GM18498 (cell line): ENCODE measurements around the gene JPH4.

Experiments
- ATAC-seq: cut with Tn5 transposase; IDR thresholded peaks from one replicate; pipeline ENCODE4 v1.9.1; 2021; ENCODE audit warnings: mild to moderate bottlenecking, moderate library complexity; ENCODE audit not compliant: unreplicated experiment

The JPH4 gene

DNA sequence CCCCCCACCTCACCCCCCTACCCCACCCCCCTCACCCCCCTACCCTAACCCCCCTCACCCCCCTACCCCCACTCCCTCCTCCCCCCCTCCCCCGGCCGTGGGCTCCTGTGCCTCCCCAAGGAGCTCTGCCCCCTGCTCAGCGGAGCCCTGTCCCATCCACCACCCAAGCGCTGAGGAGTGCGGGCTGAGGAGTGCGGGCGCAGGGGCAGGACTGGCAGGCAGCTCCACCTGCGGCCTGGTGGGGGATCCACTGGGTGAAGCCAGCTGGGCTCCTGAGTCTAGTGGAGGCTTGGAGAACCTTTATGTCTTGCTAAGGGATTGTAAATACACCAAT lies 2.3 kb upstream of the JPH4 start:
- no peak for ATAC-seq

DNA sequence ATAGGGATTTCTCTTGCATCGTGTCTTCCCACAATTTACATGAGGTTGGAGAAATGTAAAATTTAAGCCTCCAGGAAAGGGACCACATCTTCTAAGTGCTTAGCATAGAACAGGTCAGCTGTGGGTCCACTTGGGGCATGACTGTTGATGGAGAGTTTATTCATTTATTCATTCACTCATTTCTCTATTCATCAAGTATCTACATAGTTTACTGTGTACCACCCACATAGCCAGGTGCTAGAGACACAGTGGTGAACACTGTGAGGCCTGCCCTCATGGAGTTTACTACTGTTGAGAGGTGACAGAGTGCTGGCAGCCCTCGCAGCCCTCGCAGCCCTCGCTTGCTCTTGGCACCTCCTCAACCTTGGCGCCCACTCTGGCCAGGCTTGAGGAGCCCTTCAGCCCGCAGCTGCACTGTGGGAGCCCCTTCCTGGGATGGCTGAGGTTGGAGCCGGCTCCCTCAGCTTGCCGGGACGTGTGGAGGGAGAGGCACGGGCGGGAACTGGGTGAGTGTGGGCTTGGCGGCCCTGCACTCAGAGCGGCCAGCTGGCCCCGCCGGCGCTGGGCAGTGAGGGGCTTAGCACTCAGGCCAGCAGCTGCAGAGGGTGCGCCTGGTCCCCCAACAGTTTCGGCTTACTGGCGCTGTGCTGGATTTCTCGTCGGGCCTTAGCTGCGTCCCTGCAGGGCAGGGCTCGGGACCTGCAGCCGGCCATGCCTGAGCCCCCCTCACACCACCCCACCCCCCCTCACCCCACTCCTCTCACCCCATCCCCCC lies 1.7 kb upstream of the JPH4 start:
- no peak for ATAC-seq

DNA sequence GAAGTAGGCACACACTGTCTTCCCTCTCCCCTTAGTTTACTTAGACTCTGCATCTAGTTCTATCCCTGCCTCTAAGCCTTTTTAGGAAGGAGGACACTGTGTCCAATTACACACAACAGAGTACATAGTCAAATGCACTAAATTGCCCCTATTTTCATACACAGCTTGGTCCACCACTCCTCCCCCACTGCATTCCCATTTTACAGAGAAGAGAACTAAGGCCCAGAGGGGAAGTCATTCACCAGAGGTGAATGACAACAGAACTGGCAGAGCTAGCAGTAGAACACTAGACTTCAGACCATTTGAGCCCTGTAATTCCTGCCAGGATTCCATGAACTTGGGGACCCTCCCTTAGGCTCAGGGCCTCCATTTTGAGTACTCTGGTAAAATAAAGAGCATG lies 1.1 kb upstream of the JPH4 start:
- no peak for ATAC-seq

DNA sequence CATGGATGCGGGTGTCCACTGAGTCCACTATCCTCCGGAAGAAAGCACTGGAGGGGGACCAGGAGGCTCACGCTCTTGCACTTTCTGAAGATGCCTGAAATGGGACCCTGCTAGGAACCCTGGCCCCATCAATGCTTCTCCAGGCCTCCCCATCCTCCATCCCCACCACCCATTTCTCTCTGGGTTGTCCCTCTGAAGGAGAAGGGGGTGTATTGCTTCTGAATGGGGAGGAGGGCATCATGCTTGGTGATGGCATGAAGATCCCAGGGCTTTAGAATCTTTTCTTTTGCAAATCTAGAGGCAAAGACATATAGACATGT lies 681 bp upstream of the JPH4 start:
- ATAC-seq, result no peak

DNA sequence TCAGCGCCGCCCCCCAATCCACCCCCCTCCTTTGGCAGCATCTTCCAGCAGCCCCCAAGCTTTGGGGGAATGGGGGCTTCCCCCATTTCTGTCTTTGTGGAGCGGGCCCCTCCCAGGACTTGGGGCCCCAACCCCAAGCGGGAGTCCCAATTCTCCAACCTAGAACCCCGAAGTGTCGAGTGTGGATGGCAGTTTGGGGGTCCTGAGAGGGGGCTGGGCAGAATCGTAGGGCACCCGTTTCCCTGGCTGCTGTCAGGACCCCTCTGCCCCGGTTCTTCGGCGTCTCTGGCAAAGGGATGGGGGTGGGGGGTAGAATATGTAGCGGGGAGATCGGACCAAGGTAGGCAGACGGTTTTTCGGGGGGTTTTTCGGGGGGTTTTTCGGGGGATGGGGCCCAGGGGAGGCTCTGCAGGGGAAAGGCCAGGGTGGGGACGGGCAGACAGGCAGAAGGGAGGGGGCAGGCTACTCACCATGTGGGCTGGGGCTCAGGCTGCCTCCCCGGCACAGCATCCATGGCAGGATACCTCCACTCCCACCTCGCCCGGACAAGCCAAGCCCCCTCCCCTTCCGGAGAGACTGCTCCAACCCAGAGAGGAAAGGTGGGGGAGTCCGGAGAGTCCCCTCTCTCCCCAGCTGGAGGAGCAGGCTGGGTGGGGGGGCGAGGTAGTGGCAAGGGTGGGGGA lies 739 bp downstream of the JPH4 start:
- ATAC-seq, result no peak

DNA sequence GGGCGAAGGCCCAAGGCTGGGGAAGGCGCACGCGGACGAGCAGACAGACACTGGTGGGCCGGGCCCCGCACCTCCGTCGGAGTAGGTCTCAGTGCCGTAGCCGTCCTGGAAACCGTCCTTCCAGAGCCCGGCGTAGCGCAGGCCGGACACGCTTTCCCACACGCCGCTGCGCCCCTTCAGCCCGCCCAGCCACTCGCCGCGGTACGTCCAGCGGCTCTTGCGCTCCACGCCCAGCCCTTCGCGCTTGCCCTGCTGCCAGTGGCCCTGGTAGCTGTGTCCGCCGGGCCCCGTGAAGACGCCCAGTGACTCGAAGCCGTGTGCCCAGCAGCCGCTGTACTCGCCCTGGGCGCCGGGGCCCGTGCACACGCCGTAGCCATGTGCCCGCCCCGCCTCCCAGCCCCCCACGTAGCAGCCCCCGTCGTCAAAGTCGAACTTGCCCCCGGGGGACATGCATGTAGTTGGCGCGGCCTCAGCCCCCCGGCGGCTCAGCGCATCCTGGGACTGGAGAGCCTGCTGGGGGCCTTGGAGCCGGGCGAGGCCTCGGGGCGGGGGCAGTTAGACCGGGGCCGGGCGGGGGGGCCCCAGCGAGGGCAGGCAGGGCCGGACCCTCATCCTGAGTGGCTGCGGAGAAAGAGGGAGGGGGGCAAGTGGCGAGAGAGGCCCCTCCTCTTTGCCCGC lies 1.4 kb downstream of the JPH4 start:
- no peak for ATAC-seq

DNA sequence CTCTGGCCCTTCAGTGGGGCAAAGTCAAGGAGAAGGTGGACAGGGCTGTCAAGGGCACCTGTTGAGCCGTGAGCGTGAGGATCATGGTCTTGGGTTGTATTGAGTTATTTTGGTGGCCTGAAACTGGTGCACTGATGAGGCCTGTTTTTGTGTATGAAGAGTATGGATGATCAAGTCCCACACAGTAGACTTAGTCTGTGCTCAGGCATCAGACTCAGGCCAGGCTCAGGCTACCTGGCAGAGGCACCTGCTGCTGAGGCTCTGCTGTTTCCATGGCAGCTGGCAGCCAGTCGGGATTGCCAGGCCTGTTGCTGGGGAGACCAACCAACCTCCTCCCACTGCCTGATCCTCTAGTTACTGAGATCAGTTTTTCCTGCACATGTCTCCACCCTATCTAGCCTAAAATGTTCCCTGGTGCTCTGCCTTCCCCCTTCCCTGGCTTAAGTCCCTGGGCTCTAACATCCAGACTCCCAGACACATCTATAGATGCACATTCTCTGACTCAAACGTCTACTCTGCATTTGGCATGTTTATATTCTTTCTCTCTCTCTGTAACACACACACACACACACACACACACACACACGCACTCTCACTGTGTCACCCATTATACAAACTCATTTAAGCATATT lies 5.1 kb downstream of the JPH4 start:
- ATAC-seq, result no peak

DNA sequence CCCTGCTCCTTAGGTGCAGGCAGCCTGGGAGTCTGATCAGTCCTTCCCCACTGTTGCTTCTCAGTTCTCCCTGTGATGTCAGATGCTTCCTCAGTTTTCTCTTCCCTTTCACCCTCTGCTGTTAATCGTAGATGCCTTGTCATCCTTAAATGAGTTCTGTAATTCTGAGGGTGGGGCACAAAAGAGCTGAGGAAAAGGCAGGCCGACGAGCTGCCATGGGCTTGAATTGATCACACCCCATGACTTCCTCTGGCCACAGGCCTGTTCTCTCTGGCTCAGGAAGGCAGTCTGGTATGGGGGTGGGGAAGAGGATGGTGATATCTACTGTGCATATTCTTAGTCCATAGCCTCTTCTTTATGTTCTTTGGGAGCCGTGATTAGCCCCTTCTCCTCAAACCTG lies 5.8 kb downstream of the JPH4 start:
- ATAC-seq, result no peak

DNA sequence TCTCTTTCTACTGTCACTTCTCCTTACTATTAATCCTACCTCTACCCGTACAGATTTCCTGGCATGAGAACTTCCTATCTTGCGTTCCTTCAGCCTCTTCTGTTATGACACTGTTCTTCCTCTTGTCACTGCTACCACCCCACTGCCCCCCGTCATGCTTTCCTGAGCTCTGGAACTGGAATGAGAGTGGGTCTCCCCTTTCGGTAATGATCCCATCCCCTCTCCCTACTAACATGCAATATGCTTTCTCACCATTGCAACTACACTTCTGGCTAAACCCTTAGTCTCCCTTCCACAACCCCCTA lies 6.1 kb downstream of the JPH4 start:
- no peak for ATAC-seq

DNA sequence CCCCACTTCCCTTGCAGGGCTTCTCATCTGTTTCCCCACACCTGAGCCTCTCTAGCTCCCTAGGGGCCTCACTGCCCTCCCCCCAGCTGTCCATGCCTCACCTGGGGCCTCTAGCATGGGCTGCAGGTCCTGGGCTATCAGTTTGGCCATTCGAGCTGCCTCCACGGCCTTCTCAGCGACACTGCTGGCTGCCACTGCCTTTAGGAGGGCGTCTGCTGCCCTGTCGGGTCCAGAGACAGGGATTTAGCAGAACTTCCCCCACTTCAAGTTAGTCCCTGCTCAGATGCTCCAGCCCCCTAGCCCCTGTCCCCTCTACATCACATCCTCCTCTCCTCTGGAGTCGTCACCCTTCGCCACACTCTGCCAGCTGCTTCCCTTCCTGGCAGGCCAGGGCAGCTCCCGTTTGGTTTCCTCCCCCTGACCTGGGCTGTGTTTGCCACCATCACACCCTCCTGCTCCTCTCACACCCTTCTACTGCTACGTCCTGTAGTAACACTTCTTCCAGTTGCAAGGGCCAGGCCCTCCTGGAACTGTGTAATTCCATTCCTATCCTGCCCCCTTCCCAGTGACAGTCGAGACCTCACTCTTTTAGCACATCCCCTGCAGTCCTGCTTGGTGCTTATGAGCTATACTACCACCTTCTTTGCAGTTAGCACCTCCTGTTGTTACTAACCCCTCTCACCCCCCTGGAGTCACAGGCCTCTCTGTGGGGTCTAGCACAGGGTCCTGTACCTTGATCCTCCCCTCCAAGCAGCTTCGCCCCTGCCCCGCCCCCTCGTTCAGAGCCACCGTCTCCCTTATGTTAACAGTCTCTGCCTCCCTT lies 6.7 kb downstream of the JPH4 start:
- ATAC-seq, result no peak

DNA sequence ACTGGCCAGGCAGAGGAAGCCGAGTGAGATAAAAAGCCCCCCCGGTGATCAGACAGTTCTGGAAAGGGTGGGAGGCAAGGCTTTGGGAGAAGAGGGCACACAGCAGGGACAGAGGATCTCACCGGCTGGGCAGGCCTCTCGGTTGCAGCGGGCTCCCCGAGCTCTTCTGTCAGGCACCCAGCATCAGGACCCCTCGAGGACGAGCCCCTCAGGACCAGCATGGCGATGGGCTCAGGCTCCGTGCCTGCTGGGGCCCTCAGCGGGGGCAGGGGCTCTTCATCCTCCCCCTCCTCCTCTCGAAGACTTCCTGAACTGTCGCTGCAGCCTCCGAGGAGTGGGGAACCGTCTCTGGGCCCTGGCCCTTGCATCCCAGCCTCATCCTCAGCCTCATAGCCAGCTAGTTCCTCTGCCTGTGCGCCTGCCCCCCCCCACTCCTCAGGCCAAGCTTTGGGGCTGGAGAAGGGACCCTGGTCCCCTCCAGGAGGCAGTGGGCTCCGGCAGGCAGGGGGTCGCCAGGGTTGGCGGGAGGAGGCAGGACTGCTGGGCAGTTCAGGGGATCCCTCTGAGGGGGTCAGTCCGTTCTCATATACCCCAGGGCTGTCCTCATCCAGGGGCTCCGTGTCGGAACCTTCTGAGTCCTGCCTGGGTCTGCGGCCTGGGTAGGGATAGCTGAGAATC lies 7.6 kb downstream of the JPH4 start:
- no peak for ATAC-seq

DNA sequence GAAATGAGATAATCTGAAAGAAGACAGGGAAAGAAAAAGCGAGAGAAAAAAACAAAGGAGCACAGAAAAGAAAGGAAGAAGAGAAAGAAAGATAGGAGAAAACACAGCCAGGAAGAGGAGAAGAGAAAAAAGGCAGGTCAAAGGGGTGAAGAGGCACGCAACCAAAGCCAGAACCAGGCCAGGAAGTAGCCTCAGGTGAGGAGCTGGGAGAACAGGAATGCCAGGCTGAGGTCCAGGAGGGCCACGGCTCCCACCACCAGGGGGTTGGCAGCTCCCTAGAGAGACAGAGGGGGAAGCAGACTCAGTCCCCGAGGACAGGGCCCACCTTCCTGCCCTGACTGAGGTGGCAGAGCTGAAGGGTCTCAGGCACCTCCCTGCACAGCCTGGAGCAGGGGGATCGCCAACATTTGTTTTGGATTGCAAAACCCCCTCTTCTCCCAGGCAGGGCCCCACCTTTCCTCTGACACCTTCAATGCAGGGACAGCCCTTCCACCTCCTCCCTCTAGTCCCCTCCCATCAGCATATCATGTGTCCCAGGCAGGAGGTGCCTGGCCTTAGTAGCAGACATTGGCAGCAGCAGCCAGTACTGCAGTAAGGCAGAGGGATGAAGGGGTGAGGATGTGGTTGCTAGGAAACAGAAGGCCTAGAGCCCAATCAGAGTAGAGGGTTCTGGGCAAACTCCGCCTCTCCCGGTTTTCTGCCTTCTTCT lies 9.0 kb downstream of the JPH4 start:
- ATAC-seq, result no peak

DNA sequence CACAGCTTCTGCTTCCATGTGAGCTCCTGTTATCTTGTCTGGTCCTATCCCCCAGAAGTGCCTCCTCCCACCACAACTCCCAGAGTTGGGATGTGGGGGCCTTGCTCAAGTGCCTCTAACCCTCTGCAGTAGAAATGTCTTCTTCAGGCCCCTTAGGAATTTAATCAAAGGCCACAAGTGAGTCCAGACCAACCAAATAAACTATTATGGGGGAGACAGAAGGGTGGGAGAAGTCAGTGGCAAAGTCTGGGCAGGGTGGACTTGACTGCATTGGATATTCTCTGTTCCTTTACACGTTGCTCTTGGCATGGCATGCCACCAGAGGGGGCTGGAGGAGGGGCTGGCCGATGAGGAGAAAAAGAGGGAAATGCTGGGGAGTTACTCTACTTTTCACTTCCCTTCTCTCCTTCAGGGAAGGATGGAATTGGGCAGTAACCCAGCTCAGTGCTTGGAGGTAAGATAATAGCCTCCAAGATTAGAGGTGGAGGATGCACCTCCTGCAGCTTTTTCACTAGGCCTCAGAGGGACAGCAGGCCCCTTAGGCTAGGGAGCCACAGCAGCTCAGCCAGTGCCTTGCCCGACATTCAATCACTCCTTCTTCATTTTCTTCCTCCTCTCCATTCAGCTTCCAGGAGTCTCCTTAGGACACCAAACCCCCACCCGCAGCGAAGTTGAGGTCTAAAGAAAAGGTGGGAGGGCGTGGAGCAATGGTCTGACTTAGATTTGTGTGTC lies 9.8 kb downstream of the JPH4 start:
- ATAC-seq, result no peak

DNA sequence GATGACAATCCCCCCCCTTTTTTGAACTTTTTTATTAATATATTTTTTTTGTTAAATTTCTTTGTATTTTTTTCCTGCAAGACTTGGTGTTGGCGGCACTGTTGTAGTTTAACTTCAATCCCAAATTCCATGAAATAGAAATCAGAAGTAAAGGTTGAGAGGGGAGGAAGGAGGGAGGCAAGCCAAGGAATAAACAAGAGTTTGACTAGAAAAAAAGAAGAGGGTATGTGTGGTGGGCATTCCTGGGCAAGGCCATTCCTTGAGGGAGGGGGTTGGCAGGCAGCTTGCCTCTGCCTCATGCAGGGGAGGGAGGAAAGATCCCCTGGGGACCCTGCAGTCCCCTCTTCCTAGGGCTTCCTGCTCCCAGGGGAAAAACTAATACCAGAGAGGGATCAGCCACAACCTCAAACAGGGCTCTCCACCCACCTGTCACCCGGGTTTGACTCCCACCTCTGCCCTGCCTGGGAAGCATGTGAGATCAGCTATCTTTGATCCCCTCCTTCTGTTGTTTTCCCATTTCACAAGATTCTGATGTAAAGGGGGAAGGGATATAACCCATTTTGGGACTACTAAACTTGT lies 10.5 kb downstream of the JPH4 start:
- no peak for ATAC-seq

DNA sequence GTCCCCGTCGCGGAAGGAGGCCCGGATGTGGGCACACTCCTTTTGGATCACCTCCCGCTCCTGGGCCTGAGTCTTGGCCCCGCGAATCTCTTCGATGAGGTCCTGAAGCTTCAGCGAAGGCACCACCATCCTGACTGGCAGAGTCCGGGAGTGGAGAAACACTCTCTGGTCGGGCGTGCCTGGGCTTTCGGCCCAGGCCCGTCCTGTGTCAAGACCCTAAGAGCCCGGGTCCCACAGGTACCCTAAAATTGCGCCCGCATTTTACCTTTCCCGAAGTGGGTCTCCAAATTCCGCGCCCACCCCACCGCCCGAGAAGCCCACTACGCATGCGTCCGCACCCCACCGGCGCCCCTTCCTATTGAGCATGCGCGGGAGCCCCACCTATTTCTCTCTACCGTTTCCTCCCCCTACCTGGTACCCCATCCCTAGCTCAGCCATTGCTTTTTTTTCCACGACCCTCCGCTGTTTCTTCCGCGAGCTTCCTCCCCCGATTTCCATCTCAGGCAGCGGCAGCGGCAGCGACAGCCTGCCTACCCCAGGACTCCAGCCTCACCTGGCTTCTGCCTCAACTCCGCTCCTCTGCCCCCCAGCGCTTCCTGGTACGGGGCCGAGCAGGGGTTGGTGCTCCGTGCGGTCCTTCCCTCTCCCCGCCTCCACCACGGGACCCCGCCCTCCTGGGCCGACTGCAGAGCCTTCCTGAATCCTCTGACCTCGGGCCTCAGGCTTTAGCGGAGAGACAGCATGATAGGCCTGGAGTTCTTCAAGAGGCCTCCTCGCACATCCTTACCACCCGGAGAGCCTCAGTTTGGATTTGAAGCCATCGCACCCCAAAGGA lies 11.2 kb downstream of the JPH4 start, which contains the start of gene AP1G2:
Gene AP1G2 (minus strand): TSS at position 606 of the 835 bp plus-strand sequence. CDS start 477 bp downstream, at position 129.
- peak; percentile 93 for ATAC-seq

DNA sequence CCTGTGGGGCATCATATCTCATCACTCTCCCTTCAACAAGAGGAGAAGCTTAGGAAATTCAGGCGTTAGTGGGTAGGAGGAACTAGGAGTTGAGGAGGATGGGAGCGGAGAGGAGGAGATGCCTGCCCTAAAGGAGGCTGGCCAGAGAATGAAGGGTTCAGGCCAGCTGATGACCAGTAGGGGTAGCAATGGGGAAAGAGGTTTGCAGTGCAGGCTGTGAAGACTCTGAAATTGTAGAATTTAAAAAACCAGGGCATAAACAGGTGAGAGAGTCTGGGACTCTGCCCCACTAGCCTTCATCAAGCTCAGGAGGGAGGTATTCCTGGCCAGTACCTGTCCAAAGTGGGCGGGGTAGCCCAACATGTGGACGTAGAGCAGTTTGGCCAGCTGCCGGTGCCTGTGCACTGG lies 11.8 kb downstream of the JPH4 start:
- no peak for ATAC-seq

DNA sequence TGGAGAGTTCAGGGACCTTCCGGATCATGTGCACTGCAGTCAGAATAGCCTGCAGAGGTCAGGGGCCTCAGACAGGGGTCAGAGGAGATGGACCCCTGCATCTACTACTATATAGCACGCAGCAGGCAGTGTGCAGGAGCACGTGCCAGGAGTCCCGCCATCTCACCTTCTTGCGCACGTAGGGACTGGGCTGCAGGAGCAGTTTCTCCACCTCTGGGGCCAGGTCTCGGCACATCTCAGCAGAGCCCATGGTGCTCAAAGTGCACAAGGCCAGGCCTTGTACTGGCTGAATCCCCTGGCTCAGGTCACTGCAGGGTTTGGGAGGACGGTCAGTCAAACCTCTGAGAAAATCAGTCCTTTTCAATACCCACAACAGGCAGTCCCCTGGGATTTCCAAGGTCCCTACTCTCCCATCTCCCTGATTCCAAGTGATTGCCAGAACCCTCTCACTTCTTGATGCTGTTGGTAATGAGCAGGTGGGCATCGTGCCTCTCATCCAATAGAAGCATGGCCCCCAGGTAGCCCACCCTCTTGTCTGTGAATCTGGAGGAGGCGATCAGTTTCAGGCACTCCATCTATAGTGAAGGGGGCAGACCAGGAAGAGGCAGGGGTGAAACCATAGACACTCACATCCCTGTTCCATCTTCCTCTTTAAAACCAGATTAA lies 12.3 kb downstream of the JPH4 start:
- no peak for ATAC-seq
